ENCODE data around the gene CYP27B1. TPM values are rescaled to one million over a fixed set of nuclear protein-coding genes. Genes with fewer than 3 reads are reported as not detected.

Gene CYP27B1
- total and polyA plus RNA-seq, 10 of the 15 experiments (the other 5 are each of a cell fraction or from before 2014, with no cell fraction given) = 0.10 to 2.7 (median 1.1) TPM

DNA sequence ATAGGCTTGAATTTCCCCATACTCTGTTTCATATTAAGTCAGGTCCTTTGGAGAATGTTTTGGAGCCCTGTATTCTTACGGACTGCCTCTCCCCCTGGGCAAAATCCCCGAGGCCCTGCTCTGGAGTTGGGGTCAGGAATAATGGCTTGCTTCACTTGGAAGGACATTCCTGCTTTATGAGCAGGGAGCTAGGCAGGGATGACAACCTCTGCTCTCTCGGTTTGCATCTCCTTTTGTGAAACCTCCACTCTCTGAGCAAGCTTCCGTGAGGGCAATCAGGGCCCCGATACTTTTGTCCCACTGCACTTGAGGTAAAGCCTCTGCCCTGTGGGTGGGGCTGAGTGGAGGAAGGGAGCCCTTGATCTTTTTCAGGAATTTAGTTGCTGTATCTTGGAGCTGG, 53.7 kb downstream of the CYP27B1 start (continued):
- TF ChIP-seq, protein P1, sequence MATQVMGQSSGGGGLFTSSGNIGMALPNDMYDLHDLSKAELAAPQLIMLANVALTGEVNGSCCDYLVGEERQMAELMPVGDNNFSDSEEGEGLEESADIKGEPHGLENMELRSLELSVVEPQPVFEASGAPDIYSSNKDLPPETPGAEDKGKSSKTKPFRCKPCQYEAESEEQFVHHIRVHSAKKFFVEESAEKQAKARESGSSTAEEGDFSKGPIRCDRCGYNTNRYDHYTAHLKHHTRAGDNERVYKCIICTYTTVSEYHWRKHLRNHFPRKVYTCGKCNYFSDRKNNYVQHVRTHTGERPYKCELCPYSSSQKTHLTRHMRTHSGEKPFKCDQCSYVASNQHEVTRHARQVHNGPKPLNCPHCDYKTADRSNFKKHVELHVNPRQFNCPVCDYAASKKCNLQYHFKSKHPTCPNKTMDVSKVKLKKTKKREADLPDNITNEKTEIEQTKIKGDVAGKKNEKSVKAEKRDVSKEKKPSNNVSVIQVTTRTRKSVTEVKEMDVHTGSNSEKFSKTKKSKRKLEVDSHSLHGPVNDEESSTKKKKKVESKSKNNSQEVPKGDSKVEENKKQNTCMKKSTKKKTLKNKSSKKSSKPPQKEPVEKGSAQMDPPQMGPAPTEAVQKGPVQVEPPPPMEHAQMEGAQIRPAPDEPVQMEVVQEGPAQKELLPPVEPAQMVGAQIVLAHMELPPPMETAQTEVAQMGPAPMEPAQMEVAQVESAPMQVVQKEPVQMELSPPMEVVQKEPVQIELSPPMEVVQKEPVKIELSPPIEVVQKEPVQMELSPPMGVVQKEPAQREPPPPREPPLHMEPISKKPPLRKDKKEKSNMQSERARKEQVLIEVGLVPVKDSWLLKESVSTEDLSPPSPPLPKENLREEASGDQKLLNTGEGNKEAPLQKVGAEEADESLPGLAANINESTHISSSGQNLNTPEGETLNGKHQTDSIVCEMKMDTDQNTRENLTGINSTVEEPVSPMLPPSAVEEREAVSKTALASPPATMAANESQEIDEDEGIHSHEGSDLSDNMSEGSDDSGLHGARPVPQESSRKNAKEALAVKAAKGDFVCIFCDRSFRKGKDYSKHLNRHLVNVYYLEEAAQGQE (IDR thresholded peaks at IDR 0.05; ENCODE audit: low read depth, low read length) = no peak
- no peak for TF ChIP-seq CREM (IDR thresholded peaks at IDR 0.05; ENCODE audit: low read depth)
- no peak for TF ChIP-seq RB1 (IDR thresholded peaks at IDR 0.05; ENCODE audit: borderline replicate concordance)
- TF ChIP-seq GABPA (IDR thresholded peaks at IDR 0.05; ENCODE audit: low read depth) = no peak
- no peak for TF ChIP-seq BHLHE40 (IDR thresholded peaks at IDR 0.05; ENCODE audit: borderline replicate concordance in 1 of 2, low read depth in 2 of 2, low read length in 1 of 2)
- TF ChIP-seq ZNF384 (IDR thresholded peaks at IDR 0.05; ENCODE audit: borderline replicate concordance, low read depth, low read length) = no peak
- TF ChIP-seq, protein P2, sequence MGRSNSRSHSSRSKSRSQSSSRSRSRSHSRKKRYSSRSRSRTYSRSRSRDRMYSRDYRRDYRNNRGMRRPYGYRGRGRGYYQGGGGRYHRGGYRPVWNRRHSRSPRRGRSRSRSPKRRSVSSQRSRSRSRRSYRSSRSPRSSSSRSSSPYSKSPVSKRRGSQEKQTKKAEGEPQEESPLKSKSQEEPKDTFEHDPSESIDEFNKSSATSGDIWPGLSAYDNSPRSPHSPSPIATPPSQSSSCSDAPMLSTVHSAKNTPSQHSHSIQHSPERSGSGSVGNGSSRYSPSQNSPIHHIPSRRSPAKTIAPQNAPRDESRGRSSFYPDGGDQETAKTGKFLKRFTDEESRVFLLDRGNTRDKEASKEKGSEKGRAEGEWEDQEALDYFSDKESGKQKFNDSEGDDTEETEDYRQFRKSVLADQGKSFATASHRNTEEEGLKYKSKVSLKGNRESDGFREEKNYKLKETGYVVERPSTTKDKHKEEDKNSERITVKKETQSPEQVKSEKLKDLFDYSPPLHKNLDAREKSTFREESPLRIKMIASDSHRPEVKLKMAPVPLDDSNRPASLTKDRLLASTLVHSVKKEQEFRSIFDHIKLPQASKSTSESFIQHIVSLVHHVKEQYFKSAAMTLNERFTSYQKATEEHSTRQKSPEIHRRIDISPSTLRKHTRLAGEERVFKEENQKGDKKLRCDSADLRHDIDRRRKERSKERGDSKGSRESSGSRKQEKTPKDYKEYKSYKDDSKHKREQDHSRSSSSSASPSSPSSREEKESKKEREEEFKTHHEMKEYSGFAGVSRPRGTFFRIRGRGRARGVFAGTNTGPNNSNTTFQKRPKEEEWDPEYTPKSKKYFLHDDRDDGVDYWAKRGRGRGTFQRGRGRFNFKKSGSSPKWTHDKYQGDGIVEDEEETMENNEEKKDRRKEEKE (IDR thresholded peaks at IDR 0.05) = no peak

Measured in GM12878 (cell line).